GM19193 (cell line): ENCODE data around the gene PRORP.

ENCODE experiments used
- POLR2A ChIP-seq: IDR thresholded peaks from 4 replicates; pipeline ENCODE4 v1.6.1; 2011; ENCODE audit not compliant: insufficient read depth, insufficient read length; ENCODE audit errors: extremely low read depth

Gene PRORP

DNA sequence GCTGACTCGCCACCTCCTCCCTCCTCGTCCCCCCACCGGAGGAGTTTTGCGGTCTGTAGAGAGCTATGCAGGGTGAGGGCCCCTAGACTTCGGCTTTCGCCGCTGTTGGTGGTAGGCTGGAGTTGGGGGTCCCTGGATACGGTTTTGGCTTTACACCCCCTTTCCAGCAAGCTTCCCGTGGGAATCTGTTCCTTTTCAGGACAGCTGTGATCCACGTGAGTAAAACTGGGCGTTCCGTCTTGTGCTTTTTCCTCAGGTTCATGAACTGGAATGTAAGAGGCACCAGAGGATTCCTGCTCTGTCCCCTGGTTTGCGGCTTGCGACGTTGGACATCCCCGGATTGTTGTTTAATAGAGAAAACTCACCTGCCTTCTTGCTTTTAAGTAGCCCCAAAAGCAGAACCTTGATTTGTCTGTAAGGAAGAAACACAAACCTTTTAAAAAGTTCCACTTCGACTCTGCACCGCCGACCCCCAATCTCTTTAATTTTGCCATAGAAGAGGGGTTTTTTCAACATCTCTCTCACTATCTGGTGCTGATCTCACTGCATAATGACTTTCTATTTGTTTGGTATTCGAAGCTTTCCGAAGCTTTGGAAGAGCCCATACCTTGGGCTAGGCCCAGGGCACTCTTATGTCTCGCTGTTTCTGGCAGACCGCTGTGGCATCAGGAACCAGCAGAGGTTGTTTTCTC, 490 bp downstream of the PRORP start:
- no peak for TF ChIP-seq POLR2A

- TF ChIP-seq POLR2A, result no peak
Measured at GRCh38 chr14:35123388-35123703, 994 bp downstream of the PRORP start.

- TF ChIP-seq POLR2A, result no peak
Measured at GRCh38 chr14:35124127-35124526, 1.8 kb downstream of the PRORP start.

- TF ChIP-seq POLR2A, result no peak
Measured at GRCh38 chr14:35133542-35134328, 11.4 kb downstream of the PRORP start.

DNA sequence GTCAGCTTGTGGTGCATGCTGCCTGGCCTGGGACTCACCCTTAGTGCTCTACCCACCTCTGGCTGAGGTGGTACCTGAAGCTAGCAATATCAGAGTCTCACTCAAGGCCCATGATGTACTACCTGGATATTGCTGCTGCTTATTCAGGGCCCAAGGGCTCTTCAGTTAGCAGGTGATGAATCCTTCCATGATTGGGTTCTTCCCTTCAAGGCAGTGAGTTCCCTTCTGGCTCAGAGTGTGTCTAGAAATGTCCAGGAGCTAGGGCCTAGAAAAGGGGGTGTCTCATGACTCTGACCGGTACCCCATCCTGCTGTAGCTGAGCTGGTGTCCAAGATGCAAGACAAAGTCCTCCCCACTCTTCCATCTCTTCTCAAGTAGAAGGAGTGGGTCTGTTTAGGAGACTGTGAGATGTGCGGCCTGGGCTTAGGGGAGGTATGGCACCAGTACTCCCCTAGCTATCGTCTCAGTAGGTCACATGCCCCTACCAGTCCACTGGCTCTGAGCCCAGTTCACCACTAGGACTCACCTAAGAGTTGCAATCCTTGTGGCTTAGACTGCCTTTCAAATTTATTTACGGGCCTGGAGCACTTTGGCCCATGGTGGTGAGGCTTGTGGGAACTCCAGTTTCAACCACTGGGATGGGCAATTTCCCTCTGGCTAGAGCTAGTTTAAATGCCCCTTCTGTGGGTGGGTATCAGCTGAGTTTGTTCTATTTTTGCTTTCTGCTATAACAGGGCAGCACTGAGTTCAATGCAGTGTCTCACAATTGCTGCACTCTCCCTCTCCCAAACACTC, 12.2 kb downstream of the PRORP start:
- TF ChIP-seq POLR2A, result no peak

DNA sequence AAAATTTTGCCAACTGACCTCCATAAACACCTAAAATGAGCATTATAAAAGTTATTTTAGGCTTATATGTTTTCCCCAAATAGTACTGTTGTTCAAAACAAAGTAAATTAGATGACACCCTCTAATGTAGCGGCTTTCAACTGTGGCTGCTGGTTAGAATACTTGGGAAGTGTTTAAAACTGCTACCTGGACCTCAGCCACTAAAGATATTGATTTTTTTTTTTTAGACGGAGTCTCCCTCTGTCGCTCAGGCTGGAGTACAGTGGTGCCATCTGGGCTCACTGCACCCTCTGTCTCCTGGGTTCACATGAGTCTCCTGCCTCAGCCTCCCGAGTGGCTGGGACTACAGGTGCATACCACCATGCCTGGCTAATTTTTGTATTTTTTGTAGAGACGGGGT, 16.2 kb downstream of the PRORP start:
- no peak for TF ChIP-seq POLR2A

DNA sequence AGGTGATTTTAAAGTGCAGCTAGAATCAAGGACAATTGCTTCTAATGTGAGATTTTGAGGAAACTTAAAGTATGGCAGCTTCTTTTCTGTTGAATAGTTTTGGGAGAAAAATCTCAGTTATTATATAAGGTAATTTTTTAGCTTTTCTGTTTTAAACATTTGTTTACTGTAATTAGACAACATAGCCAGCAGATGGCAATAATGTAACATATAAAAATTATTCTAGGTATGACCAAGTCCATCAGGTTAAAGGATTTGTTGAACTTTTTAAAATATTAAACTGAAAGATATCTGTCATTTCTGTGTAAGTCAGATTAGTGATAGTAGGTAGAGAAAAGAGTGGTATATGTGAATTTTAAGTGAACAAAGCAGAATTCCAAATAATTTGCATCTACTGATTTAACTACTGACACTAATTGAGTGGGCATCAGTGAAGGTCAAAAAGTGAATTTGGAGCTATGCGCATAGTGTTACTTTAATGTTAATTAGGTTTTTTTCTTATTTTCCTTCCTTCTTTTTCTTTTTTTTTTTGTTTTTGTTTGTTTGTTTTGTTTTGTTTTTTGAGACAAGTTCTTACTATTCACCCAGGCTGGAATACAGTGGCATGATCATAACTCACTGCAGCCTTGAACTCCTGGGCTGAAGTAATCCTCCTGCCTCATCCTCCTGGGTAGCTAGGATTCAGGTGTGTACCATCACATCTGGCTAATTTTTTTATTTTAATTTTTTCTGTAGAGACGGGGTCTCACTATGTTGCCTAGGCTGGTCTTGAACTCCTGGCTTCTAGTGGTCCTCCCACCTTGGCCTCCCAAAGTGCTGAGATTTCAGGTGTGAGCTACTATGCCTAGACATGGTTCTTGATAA, 18.6 kb downstream of the PRORP start:
- no peak for TF ChIP-seq POLR2A

DNA sequence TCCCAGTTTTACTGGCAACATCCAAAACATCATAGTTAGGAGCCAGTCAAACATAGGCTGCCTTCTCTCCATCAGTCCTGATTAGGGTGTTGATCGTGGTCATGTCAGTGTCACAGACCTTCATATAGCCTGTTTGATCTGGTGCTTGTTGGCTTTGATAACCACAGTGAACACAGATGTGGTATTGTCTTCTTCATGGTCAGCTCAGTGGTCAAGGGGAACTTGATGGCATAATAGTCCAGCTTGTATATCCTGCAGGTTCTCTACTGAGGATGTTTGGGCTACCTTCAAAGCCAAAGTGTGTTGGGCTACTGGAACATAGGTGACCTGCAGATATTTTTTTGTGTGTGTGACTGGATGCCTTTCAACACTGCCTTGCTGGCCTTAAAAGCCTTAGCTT, 21.7 kb downstream of the PRORP start:
- no peak for TF ChIP-seq POLR2A

DNA sequence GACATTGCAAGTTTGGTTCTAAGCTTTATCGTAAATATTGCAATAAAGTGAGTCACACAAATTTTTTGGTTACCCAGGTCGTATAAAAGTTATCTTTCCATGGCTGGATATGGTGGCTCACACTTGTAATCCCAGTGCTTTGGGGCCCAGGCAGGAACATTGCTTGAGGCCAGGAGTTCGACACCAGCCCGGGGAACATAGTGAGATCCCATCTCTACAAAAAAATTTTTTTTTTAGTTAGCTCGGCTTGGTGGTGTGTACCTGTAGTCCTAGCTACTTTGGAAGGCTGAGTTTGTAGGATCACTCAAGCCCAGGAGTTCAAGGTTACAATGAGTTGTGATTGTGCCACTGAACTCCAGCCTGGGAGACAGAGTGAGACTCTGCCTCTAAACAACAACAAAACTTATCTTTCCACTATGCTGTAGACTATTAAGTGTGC, 24.4 kb downstream of the PRORP start:
- TF ChIP-seq POLR2A, result no peak

GRCh38 chr14:35147186-35147585, 24.8 kb downstream of the PRORP start:
- no peak for TF ChIP-seq POLR2A

DNA sequence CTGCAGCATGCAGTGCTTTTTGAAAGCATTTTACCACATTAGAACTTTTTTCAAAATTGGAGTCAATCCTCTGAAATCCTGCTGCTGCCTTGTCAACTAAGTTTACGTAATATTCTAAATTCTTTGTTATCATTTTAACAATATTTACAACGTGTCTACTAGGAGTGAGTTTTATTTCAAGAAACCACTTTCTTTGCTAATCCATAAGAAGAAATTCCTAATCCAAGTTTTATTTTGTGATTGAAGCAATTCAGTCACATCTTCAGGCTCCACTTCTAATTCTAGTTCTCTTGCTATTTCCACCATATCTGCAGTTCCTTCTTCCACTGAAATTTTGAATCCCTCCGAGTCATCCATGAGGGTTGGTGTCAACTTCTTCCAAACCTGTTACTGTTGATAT, 25.4 kb downstream of the PRORP start:
- TF ChIP-seq POLR2A, result no peak

DNA sequence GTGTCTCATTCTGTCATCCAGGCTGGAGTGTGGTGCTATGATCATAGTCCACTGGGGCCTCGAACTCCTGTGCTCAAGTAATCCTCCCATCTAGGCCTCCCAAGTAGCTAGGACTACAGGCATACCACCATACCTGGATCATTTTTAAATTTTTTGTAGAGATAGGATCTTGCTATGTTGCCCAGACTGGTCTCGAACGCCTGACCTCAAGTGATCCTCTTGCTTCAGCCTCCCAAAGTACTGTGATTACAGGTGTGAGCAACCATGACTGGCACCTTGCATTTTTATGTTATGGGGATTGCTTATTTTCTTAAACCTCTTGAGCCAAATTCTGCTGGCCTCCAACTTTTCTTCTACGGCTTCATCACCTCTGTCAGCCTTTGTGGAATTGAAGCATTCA, 26.9 kb downstream of the PRORP start:
- no peak for TF ChIP-seq POLR2A

DNA sequence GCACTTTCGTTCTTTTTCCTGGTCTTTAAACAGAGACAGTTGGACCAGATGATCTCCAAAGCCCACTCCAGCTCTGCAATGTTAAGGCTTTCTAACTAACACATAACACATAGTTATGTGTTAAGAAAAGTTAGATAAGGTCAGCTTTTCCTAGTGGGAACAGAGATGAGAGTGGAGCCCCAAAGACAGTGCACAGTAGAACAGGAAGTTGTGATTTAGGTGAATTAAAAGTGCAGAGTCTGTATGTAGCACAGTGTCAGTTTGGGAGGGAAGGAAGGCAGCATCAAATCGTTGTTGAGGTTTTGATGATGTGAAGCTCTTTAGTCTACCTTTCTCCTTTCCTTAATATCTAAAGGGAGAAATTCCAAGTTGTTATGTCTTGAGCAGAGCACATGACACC, 31.7 kb downstream of the PRORP start:
- no peak for TF ChIP-seq POLR2A

DNA sequence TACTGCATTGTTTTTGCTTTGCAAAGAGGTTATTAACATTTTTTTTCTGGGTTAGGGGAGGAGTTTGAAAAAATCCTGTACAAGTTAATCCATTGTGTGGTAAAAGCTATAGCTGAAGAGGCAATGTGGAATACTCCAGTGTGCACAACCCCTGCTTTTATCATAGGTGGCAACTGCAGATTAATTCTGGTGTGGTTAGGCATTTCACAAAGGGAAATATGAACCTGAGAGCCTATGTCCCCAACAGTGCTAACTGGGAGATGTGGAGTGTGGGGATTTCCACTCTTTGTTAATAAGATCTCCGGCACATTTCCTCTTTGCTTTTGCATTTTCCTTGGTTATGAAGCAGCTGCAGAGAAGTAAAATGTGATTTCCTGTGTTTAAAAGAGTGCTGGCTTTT, 33.6 kb downstream of the PRORP start:
- TF ChIP-seq POLR2A, result no peak

DNA sequence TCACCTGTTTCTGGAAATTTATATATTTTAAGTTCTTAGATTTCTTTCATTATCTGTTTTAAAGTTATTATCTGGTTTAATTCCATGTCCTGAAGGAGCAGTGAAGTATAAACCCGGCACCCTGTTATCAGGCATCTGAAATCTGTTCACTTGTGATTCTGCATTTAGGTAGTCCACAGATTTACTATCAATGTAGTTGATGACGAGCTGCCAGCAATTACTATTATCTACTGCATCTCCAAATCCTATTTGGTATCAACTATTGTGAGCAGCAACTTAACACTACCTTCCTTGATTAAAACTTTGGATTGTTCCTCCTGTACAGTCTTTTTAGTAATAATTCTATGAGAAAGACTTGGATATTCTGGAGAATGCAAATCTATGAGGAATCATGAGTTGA, 36.1 kb downstream of the PRORP start:
- no peak for TF ChIP-seq POLR2A
